ENCODE results near the gene PRKCZ. TPM values are rescaled to one million over a fixed set of nuclear protein-coding genes. Genes with fewer than 3 reads are reported as not detected.

The PRKCZ gene
- total RNA-seq, 4 donors from 2014 or later: 0.49 to 1.9 (median 1.1) TPM; not detected in 1

- TF ChIP-seq CTCF (IDR thresholded peaks at IDR 0.05; ENCODE audit: low read depth): no peak
Measured at GRCh38 chr1:2176615-2177014, 126.4 kb downstream of the PRKCZ start.

GRCh38 chr1:2177541-2177940 lies 127.3 kb downstream of the PRKCZ start:
- TF ChIP-seq CTCF (IDR thresholded peaks at IDR 0.05; ENCODE audit: low read depth): no peak

- TF ChIP-seq CTCF (IDR thresholded peaks at IDR 0.05; ENCODE audit: low read depth): no peak
Measured at GRCh38 chr1:2177946-2178538, 127.8 kb downstream of the PRKCZ start.

- TF ChIP-seq CTCF (IDR thresholded peaks at IDR 0.05; ENCODE audit: low read depth): no peak
Measured at GRCh38 chr1:2178875-2179274, 128.7 kb downstream of the PRKCZ start.

- no peak for TF ChIP-seq CTCF (IDR thresholded peaks at IDR 0.05; ENCODE audit: low read depth)
Measured at GRCh38 chr1:2179283-2180013, 129.2 kb downstream of the PRKCZ start.

GRCh38 chr1:2180297-2181245 lies 130.4 kb downstream of the PRKCZ start:
- TF ChIP-seq CTCF (IDR thresholded peaks at IDR 0.05; ENCODE audit: low read depth): no peak

GRCh38 chr1:2181271-2181670 lies 131.1 kb downstream of the PRKCZ start:
- TF ChIP-seq CTCF (IDR thresholded peaks at IDR 0.05; ENCODE audit: low read depth): no peak

Measured in subcutaneous adipose tissue (tissue), 4 donors.